Tibial nerve (tissue), 4 donors: ENCODE results near the gene KIF18A.

ENCODE experiments used
- EP300 ChIP-seq, 2 donors: sonication (generic); formaldehyde crosslinking; IDR thresholded peaks; one replicate each; pipeline ENCODE4 v1.6.1; 2017; ENCODE audit warnings: antibody characterized with exemption in 2 of 2, mild to moderate bottlenecking in 1 of 2
- POLR2A ChIP-seq, 2 donors: fragments of 450-650 bp; IDR thresholded peaks; one replicate each; pipeline ENCODE4 v1.6.1; 2017; ENCODE audit warnings: antibody characterized with exemption in 2 of 2, mild to moderate bottlenecking in 2 of 2, moderate library complexity in 2 of 2
- TF ChIP-seq, protein P1 (sequence below), 5 experiments: fragments of 200-600 bp in 3 of 5; fragments of 450-650 bp in 2 of 5; sonication (generic) in 3 of 5; IDR thresholded peaks; one replicate each; pipeline ENCODE4 v1.5.1; 2016 to 2019; ENCODE audit warnings: antibody characterized with exemption in 5 of 5, mild to moderate bottlenecking in 3 of 5, moderate library complexity in 2 of 5

DNA sequence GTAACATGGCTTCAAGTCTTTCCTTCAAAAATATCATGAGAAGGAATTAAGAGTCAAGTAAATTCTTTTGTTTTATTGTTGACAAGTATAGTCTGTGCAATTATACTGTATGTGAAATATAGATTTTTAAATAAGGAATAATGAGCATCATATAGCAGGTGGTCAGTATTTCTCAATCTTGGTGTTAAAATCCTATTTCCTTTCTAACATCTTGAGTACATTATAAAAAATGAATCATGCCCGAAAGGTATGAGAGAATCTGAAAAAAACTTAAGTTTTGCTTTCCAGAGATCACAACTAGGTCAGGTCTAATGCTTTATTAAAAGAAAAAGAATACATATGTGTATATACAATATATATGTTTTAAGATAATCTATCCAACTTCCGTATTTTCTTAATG is 53.1 kb downstream of the KIF18A start:
- TF ChIP-seq, protein P1, sequence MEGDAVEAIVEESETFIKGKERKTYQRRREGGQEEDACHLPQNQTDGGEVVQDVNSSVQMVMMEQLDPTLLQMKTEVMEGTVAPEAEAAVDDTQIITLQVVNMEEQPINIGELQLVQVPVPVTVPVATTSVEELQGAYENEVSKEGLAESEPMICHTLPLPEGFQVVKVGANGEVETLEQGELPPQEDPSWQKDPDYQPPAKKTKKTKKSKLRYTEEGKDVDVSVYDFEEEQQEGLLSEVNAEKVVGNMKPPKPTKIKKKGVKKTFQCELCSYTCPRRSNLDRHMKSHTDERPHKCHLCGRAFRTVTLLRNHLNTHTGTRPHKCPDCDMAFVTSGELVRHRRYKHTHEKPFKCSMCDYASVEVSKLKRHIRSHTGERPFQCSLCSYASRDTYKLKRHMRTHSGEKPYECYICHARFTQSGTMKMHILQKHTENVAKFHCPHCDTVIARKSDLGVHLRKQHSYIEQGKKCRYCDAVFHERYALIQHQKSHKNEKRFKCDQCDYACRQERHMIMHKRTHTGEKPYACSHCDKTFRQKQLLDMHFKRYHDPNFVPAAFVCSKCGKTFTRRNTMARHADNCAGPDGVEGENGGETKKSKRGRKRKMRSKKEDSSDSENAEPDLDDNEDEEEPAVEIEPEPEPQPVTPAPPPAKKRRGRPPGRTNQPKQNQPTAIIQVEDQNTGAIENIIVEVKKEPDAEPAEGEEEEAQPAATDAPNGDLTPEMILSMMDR (IDR thresholded peaks at IDR 0.05) = no peak
- no peak for TF ChIP-seq EP300 (IDR thresholded peaks at IDR 0.05)
- no peak for TF ChIP-seq POLR2A (IDR thresholded peaks at IDR 0.05)
